Measurements from ENCODE around the gene PCNX2.

The PCNX2 gene

GRCh38 chr1:232973652-232974611, 321.6 kb downstream of the PCNX2 start:
- TF ChIP-seq, protein P1, sequence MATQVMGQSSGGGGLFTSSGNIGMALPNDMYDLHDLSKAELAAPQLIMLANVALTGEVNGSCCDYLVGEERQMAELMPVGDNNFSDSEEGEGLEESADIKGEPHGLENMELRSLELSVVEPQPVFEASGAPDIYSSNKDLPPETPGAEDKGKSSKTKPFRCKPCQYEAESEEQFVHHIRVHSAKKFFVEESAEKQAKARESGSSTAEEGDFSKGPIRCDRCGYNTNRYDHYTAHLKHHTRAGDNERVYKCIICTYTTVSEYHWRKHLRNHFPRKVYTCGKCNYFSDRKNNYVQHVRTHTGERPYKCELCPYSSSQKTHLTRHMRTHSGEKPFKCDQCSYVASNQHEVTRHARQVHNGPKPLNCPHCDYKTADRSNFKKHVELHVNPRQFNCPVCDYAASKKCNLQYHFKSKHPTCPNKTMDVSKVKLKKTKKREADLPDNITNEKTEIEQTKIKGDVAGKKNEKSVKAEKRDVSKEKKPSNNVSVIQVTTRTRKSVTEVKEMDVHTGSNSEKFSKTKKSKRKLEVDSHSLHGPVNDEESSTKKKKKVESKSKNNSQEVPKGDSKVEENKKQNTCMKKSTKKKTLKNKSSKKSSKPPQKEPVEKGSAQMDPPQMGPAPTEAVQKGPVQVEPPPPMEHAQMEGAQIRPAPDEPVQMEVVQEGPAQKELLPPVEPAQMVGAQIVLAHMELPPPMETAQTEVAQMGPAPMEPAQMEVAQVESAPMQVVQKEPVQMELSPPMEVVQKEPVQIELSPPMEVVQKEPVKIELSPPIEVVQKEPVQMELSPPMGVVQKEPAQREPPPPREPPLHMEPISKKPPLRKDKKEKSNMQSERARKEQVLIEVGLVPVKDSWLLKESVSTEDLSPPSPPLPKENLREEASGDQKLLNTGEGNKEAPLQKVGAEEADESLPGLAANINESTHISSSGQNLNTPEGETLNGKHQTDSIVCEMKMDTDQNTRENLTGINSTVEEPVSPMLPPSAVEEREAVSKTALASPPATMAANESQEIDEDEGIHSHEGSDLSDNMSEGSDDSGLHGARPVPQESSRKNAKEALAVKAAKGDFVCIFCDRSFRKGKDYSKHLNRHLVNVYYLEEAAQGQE (IDR thresholded peaks at IDR 0.05; ENCODE audit: insufficient read depth in 1 of 2, low read depth in 2 of 2, low read length in 2 of 2): no peak
- TF ChIP-seq POLR2AphosphoS5 (IDR thresholded peaks at IDR 0.05; ENCODE audit: low read depth, low read length): no peak
- no peak for TF ChIP-seq TAF1 (IDR thresholded peaks at IDR 0.05; ENCODE audit: borderline replicate concordance, insufficient read depth, low read length)
- no peak for TF ChIP-seq SIN3A (IDR thresholded peaks at IDR 0.05; ENCODE audit: borderline replicate concordance, insufficient read depth, low read length)
- no peak for TF ChIP-seq FOXP2 (optimal IDR thresholded peaks at IDR 0.05; ENCODE audit: borderline replicate concordance, extremely low read depth, extremely low read length, insufficient read depth)

DNA sequence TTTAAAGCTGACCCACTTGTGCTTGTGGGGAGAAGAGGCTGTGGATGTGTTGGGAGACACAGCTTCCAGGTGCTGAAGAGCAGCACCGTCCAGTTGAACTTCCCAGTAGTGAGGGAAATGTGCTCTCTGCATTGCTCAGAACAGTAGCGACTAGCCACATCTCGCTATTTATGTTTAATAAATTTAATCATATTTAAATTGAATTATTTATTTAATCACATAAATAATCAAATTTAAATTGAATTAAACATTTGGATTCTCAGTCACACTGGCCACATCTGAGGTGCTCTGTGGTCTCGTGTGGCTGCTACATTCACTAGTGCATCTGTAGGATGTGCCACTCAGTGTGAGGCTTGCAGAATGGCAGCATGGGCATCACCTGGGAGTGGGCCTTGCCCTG, 325.0 kb downstream of the PCNX2 start:
- TF ChIP-seq SIN3A (IDR thresholded peaks at IDR 0.05; ENCODE audit: borderline replicate concordance, insufficient read depth, low read length) (no peak), POLR2AphosphoS5 (IDR thresholded peaks at IDR 0.05; ENCODE audit: low read depth, low read length) (no peak), TAF1 (IDR thresholded peaks at IDR 0.05; ENCODE audit: borderline replicate concordance, insufficient read depth, low read length) (no peak), FOXP2 (optimal IDR thresholded peaks at IDR 0.05; ENCODE audit: borderline replicate concordance, extremely low read depth, extremely low read length, insufficient read depth) (no peak)
- TF ChIP-seq, protein P1 (IDR thresholded peaks at IDR 0.05; ENCODE audit: insufficient read depth in 1 of 2, low read depth in 2 of 2, low read length in 2 of 2): no peak

- TF ChIP-seq SIN3A (IDR thresholded peaks at IDR 0.05; ENCODE audit: borderline replicate concordance, insufficient read depth, low read length): no peak
- TF ChIP-seq, protein P1 (IDR thresholded peaks at IDR 0.05; ENCODE audit: insufficient read depth in 1 of 2, low read depth in 2 of 2, low read length in 2 of 2): no peak
- no peak for TF ChIP-seq TAF1 (IDR thresholded peaks at IDR 0.05; ENCODE audit: borderline replicate concordance, insufficient read depth, low read length)
- TF ChIP-seq FOXP2 (optimal IDR thresholded peaks at IDR 0.05; ENCODE audit: borderline replicate concordance, extremely low read depth, extremely low read length, insufficient read depth): no peak
- TF ChIP-seq POLR2AphosphoS5 (IDR thresholded peaks at IDR 0.05; ENCODE audit: low read depth, low read length): no peak
Measured at GRCh38 chr1:232969799-232970198, 325.7 kb downstream of the PCNX2 start.

- TF ChIP-seq, protein P1 (IDR thresholded peaks at IDR 0.05; ENCODE audit: insufficient read depth in 1 of 2, low read depth in 2 of 2, low read length in 2 of 2): no peak
- TF ChIP-seq SIN3A (IDR thresholded peaks at IDR 0.05; ENCODE audit: borderline replicate concordance, insufficient read depth, low read length) (no peak), TAF1 (IDR thresholded peaks at IDR 0.05; ENCODE audit: borderline replicate concordance, insufficient read depth, low read length) (no peak), FOXP2 (optimal IDR thresholded peaks at IDR 0.05; ENCODE audit: borderline replicate concordance, extremely low read depth, extremely low read length, insufficient read depth) (no peak), POLR2AphosphoS5 (IDR thresholded peaks at IDR 0.05; ENCODE audit: low read depth, low read length) (no peak)
Measured at GRCh38 chr1:232968965-232969364, 326.6 kb downstream of the PCNX2 start.

All from PFSK-1 (cell line).